Ectodermal cell (in vitro differentiated cells): ENCODE results near the gene AUTS2.

Source experiments
- H3K27ac ChIP-seq: 2 replicates; pipeline ENCODE4 v1.7.0; 2013; ENCODE audit warnings: mild to moderate bottlenecking, low read depth, low read length; ENCODE audit not compliant: insufficient read depth, poor library complexity, severe bottlenecking
- H3K27me3 ChIP-seq: 2 replicates; pipeline ENCODE4 v1.7.0; 2013; ENCODE audit warnings: mild to moderate bottlenecking, low read length; ENCODE audit not compliant: insufficient read depth, control insufficient read depth, poor library complexity, severe bottlenecking
- H3K36me3 ChIP-seq: one replicate; pipeline ENCODE4 v1.7.0; 2013; ENCODE audit warnings: low read length; ENCODE audit not compliant: control insufficient read depth, insufficient read depth
- H3K4me1 ChIP-seq: one replicate; pipeline ENCODE4 v1.7.0; 2013; ENCODE audit warnings: low read length; ENCODE audit not compliant: control insufficient read depth, insufficient read depth
- H3K4me3 ChIP-seq: 2 replicates; pipeline ENCODE4 v1.7.0; 2013; ENCODE audit warnings: low read depth, low read length, control low read depth; ENCODE audit not compliant: insufficient read depth
- H3K9me3 ChIP-seq: 2 replicates; pipeline ENCODE4 v1.7.0; 2013; ENCODE audit warnings: mild to moderate bottlenecking, low read length, moderate library complexity; ENCODE audit not compliant: control insufficient read depth
- WGBS, 2 experiments: methylation state at CpG; one replicate each; pipeline ENCODE4 v1.1.7; 2013; ENCODE audit warnings: missing lambda C conversion rate in 2 of 2; 5-methylcytosine and 5-hydroxymethylcytosine counted together

Gene AUTS2

GRCh38 chr7:69653806-69654205 is 55.5 kb downstream of the AUTS2 start:
- Histone ChIP-seq H3K4me1 (peaks cover 5% of the 10 kb centered on the region), H3K9me3 (no peaks in the 10 kb centered on the region), H3K36me3 (no peaks in the 10 kb centered on the region), H3K27me3 (no peaks in the 10 kb centered on the region), H3K4me3 (no peak overlapping the region), H3K27ac (no peak overlapping the region)
- WGBS, 2 experiments = 91 to 100% methylated on average over 2 of the region's 2 CpGs

GRCh38 chr7:69654381-69654780 is 56.1 kb downstream of the AUTS2 start:
- Histone ChIP-seq H3K4me3 (no peak overlapping the region), H3K4me1 (peaks cover 5% of the 10 kb centered on the region), H3K27me3 (no peaks in the 10 kb centered on the region), H3K9me3 (no peaks in the 10 kb centered on the region), H3K36me3 (no peaks in the 10 kb centered on the region), H3K27ac (no peak overlapping the region)
- WGBS, 2 experiments = 88 to 91% methylated on average over 2 of the region's 2 CpGs

GRCh38 chr7:69654849-69655707 is 56.8 kb downstream of the AUTS2 start:
- Histone ChIP-seq H3K4me3 (no peak overlapping the region), H3K27ac (no peak overlapping the region), H3K27me3 (no peaks in the 10 kb centered on the region), H3K4me1 (peaks cover 12% of the 10 kb centered on the region), H3K9me3 (no peaks in the 10 kb centered on the region), H3K36me3 (no peaks in the 10 kb centered on the region)
- 86 to 88% methylated on average over 6 of the region's 6 CpGs for WGBS, 2 experiments

- Histone ChIP-seq H3K4me1 (peaks cover 14% of the 10 kb centered on the region), H3K9me3 (no peaks in the 10 kb centered on the region), H3K27me3 (no peaks in the 10 kb centered on the region), H3K4me3 (no peak overlapping the region), H3K36me3 (no peaks in the 10 kb centered on the region), H3K27ac (no peak overlapping the region)
- 92 to 93% methylated on average over 2 of the region's 2 CpGs for WGBS, 2 experiments
Measured at GRCh38 chr7:69656077-69656476, 57.8 kb downstream of the AUTS2 start.

- 40 to 56% methylated on average over 5 of the region's 5 CpGs for WGBS, 2 experiments
- Histone ChIP-seq H3K36me3 (no peaks in the 10 kb centered on the region), H3K27ac (no peak overlapping the region), H3K4me1 (peaks cover 14% of the 10 kb centered on the region), H3K9me3 (no peaks in the 10 kb centered on the region), H3K4me3 (no peak overlapping the region), H3K27me3 (no peaks in the 10 kb centered on the region)
Measured at GRCh38 chr7:69656890-69657289, 58.6 kb downstream of the AUTS2 start.

GRCh38 chr7:69657331-69657730 is 59.1 kb downstream of the AUTS2 start:
- Histone ChIP-seq H3K36me3 (no peaks in the 10 kb centered on the region), H3K4me1 (peaks cover 14% of the 10 kb centered on the region), H3K9me3 (no peaks in the 10 kb centered on the region), H3K4me3 (no peak overlapping the region), H3K27ac (no peak overlapping the region), H3K27me3 (no peaks in the 10 kb centered on the region)
- WGBS, 2 experiments = 88% methylated on average over 4 of the region's 4 CpGs

- Histone ChIP-seq H3K4me3 (no peak overlapping the region), H3K27me3 (no peaks in the 10 kb centered on the region), H3K36me3 (no peaks in the 10 kb centered on the region), H3K4me1 (peaks cover 14% of the 10 kb centered on the region), H3K27ac (no peak overlapping the region), H3K9me3 (no peaks in the 10 kb centered on the region)
- WGBS, 2 experiments = 94 to 96% methylated on average over 3 of the region's 3 CpGs
Measured at GRCh38 chr7:69657985-69658384, 59.7 kb downstream of the AUTS2 start.

GRCh38 chr7:69659983-69660382 is 61.7 kb downstream of the AUTS2 start:
- Histone ChIP-seq H3K27ac (no peak overlapping the region), H3K9me3 (no peaks in the 10 kb centered on the region), H3K27me3 (no peaks in the 10 kb centered on the region), H3K4me3 (no peak overlapping the region), H3K4me1 (peaks cover 14% of the 10 kb centered on the region), H3K36me3 (no peaks in the 10 kb centered on the region)
- WGBS, 2 experiments = 38 to 42% methylated on average over 1 of the region's 2 CpGs

- WGBS, 2 experiments = 95 to 98% methylated on average over 3 of the region's 3 CpGs
- Histone ChIP-seq H3K4me3 (no peak overlapping the region), H3K4me1 (peaks cover 14% of the 10 kb centered on the region), H3K27me3 (no peaks in the 10 kb centered on the region), H3K9me3 (no peaks in the 10 kb centered on the region), H3K36me3 (no peaks in the 10 kb centered on the region), H3K27ac (no peak overlapping the region)
Measured at GRCh38 chr7:69661342-69661741, 63.1 kb downstream of the AUTS2 start.

- 90 to 92% methylated on average over 5 of the region's 5 CpGs for WGBS, 2 experiments
- no peaks in the 10 kb centered on the region for H3K9me3 ChIP-seq
- H3K4me1 ChIP-seq = peaks cover 9% of the 10 kb centered on the region
- H3K27me3 ChIP-seq = no peaks in the 10 kb centered on the region
- no peak overlapping the region for H3K27ac ChIP-seq
- no peaks in the 10 kb centered on the region for H3K36me3 ChIP-seq
- H3K4me3 ChIP-seq = no peak overlapping the region
Measured at GRCh38 chr7:69663911-69664832, 65.9 kb downstream of the AUTS2 start.
